ENCODE results near the gene GABBR2.
"Not testable (repeated sequence)": the region's sequence is repeated elsewhere in the genome, so short reads cannot be mapped to it uniquely, and the experiment has no call there.

GABBR2 gene

DNA sequence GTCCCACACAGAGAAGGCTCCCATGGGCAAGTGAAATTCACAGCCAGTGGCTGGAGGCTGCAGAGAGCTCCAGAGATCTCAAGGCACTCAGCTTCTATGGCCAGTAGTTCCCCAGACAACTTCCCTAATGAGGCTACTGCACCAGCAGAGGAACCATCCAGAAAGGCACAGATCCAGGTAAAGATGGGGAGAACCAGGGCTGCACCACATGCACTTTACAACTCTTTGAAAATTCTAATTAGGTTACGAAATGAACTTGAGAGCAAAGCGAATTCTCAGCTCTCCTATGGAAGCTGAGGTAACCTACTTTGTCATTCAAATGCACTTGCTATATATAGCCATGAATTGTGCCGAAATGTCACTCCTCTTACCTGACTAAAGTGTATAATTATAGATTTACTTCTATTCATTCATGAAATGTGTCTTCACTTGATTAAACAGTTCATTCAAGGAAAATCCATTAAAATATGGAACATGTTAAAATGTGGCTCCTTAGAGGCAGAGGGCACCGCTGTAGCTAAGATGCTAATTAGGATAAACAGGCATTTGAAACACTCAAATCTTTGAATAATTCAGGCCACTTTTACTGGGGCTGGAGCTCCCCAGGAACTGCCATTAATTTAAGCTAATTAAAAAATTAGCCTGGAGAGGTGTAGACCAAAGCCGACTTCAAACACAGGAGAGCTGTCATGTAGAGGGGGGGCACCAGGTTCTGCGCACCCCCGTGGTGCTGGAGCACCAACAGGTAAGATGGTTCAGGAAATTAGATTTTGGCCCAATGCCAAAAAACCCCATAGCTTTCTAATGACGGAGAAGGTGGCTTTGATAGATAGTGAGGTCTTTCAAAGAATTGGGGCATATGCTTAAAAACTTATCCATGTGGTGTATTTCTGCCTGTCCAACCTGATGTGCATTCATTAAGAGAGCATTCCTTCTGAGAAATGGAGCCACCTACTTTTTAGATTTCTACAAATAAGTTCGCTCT lies 204.1 kb downstream of the GABBR2 start:
- no peak for DNase-seq

GRCh38 chr9:98503867-98504266 lies 204.9 kb downstream of the GABBR2 start:
- DNase-seq = no peak

DNA sequence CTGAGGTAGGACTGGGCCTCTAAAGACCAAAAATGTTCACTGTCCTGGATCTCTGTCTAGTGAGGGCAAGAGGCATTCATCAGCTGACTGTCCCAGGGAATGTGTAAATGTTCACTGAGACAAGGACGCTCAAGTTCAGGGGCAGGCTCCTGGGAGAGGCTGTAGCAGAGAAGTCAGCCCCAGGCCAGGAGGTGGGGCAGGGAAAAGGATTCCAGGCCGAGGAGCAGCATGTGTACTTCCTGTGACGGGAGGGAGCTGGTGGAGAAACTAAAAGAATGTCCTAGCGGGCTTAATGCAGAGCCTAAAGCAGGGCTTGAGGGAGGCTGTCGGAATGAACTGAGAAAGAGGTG lies 205.8 kb downstream of the GABBR2 start:
- DNase-seq = no peak

DNA sequence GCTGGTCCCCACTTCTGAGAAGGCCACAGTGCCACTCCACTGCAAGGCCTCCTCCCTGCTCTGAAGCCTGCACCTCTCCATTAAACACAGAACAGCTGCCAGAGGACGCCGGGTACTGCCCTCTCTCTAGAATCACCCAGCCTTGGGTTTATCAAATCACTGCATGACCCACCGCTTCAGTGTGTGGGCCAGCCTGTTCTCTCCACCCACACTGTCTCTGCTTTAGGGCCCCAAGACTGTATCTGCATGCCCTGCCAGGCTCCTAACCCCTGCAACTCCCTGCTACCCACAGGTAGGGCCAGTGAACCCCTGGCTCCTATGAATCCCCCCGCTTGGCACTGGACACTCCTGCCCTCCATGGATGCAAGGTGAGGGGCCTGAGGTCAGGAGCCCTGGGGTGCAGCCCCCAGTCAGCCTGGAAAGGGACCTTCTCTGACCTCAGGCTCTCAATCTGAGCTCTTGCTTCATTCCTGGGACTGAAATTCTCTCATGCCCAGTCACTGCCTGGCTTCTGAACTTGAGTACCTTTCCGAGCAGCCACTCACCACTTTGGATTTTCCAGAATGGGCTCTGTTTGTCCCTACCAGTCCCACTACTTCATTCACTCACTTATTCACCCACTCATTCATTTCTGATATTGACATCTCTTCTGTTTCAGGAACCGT lies 206.3 kb downstream of the GABBR2 start:
- DNase-seq = no peak

DNA sequence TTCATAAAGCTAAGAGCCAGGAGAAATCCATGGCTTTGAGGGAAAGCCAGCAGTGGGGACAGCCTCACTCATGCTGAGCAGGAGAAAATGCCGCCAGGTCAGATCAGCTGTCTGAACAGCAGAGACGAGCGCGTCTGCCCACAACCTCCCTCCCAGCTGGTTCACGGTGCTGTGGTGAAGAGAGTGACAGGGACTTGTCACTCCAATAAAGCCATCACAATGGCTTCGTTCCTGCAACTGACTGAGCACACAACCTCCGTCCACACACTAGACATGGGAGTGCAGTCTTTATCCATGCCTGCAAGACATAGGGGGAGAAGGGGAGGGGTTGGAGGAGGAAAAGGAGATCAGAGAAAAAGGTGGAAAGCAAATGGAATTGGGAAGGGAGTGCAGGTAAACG lies 206.9 kb downstream of the GABBR2 start:
- no peak for DNase-seq

GRCh38 chr9:98501259-98501658 lies 207.5 kb downstream of the GABBR2 start:
- DNase-seq = not testable (repeated sequence)

- DNase-seq = no peak
These were observed 208.3 kb downstream of the GABBR2 start for GRCh38 chr9:98500337-98500919.

DNA sequence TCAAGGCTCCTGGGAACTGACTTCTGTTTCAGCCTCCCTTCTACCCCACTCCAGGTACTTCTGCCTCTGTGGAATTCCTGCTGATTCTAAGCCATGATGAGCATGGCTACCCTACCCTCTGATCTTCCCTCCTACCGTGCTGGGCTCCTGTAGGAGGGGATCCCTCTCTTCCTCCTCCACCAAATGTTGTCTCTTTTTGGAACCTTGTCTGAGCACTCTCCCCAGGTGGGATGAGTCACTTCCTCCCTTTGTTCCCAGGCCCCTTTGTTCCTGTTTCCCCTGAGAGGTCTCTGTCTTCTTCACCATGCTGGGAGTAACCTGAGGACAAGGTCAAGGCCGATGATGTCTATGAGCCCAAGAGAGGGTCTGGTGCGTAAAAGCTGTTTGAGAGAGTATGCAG lies 213.2 kb downstream of the GABBR2 start:
- DNase-seq = no peak

- DNase-seq = no peak
These were observed 213.9 kb downstream of the GABBR2 start for GRCh38 chr9:98494852-98495251.

- no peak for DNase-seq
These were observed 216.9 kb downstream of the GABBR2 start for GRCh38 chr9:98491828-98492227.

- no peak for DNase-seq
These were observed 217.5 kb downstream of the GABBR2 start for GRCh38 chr9:98491231-98491651.

DNA sequence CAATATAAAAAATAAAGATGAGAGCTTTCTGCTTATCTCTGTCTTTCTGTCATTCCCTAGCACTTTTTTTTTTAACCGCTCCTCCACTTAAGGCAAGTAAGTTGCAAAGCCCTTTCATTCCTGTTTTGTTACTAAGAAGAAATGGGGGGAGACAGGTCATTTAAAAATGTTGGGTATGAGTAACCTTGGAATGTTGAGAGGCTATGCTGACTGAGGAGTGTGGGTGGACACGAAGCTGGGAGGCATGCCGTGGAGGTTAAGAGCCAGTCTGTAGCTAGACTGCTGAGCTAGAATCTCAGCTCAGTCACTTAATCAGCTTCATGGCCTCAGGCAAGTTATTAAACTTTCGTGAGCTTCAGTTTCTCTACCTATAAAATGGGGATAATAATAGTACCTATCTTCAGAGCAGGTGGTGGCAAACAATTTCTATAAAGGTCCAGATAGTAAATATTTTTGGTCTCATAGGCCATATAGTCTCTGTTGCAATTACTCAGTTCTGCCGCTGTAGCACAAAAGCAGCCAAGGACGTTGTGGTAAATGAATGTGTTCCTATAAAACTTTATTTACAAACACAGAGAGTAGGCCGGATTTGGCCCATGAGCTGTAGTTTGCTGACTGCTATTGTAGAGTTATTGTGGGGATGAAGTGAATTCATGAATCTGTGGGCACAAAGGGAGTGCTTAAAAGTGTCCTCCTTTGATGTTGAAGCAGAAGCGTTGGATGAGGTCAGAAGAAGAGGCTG lies 220.0 kb downstream of the GABBR2 start:
- no peak for DNase-seq

- no peak for DNase-seq
These were observed 223.0 kb downstream of the GABBR2 start for GRCh38 chr9:98485706-98486105.

GRCh38 chr9:98484162-98484561 lies 224.6 kb downstream of the GABBR2 start:
- DNase-seq = no peak

- DNase-seq = no peak
These were observed 226.5 kb downstream of the GABBR2 start for GRCh38 chr9:98482226-98482625.

- no peak for DNase-seq
These were observed 227.1 kb downstream of the GABBR2 start for GRCh38 chr9:98481676-98482075.

DNA sequence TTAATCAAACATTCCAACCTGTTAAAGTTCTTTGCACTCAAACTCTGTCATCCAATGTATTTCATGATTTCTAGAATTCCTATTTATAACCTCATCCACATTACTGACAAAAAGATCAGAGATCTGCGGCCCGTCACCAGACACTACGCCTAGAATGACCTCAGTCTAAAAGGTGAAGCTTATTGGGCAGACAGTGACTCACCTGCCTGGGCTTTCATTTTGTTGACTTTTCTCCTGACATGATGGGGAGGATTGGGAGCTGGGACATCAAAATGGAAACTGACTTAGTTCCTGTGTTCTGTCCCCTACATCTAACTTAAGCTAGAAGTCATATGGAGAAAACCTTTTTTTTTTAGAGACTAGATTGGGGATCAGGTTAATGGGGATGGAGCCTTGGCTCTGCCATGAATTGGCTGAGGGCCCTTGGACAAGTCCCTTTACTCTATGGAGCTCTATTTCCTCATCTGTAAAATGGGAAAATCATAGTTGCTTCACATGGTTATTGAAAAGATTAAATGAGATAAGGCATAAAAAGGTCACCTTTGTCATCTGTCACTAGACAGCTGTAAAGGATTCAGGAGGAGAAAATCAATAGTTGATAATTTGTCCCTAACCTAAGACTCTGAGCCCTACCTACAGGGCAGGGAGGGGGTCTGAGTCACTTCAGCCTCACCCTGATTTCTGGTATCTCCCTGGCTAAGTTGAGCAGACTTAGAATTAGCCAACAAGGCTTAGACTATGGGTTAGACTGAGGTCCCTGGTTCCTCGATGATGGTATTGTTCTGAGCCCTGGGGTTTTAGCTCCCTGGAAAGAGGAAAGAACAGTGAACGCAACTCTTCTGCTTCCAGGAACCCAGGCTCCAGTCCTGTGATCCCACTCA lies 228.5 kb downstream of the GABBR2 start:
- DNase-seq = no peak

DNA sequence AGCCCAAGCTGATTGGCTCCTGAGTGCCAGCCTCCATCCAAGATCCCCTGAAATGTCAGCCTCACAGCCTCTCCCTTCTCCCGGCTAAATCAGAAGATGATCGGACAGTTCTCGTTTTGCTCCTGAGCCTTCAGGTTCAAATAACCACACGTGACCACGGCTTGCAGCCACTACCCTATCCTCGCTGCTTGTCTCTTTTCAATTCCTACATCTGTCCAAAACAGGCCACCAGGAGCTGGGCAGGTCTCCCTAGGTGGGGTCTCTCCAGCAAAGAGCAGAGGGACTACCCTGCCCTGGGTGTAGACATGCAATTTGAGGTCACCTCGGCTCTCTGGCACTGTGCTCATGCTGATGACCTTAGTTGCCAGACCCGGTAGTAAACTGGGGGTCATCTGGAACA lies 229.3 kb downstream of the GABBR2 start:
- DNase-seq = no peak

DNA sequence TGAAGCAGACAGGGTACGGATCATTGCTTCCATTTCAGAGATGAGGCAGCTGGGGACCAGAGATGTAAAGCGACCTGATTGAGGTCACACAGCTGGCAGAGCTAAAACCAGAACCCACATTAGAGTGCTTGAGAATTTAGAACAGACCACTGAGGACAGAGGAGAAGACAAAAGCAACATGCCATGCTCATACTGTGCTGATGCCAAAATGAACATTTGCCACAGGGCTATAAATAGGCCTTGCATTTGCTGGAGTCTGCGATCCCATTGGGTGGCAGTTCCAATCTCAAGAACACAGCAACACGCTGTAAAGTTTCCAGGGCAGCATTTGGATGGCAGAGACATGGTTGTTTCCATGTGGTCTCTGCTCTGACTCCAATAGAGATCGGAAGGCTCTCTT lies 230.9 kb downstream of the GABBR2 start:
- peak; percentile 16 for DNase-seq

DNA sequence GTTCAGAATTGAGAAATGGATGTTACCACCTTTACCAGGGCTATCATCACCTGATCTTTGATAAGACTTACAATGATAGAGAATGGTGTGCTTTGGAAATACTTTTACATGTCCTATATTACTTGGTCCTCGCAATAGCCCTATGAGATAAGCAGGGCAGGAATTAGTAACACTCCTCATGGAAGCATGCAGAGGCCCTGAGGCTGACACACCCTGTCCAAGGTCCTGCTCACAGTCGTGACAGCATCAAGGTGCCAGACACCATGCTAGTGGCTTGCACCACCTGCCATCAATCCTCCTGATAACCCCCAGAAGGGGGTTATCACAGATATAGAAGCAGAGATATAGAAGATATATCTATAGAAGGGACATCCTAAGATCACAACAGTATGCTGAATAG lies 236.5 kb downstream of the GABBR2 start:
- no peak for DNase-seq

DNA sequence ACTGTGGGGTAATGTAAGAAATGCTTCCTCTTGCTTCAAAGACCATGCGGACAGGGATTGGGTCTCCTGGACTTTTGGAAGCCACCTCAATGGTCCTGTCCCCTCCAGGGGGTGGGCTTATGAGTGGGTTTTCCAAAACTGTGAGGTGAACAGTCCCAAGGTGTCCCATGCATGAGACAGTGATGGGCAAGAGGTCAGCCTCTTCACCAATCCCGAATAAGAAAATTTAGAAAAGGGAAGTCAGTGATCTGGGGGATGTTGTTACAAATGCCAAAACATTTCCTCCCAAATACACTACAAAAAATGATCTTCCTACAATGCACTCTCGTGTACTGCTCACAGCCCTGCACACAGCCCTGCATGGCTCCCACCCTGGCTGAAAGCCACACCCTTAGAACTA lies 237.6 kb downstream of the GABBR2 start:
- no peak for DNase-seq

GRCh38 chr9:98468567-98469239 lies 240.0 kb downstream of the GABBR2 start:
- DNase-seq = no peak
